GM18505 (cell line): Measurements from ENCODE around the gene PNKP.
A peak's percentile ranks its signal among the peaks of the same experiment; 100 is the strongest.

Experiments used
- ATAC-seq: cut with Tn5 transposase; IDR thresholded peaks from one replicate; pipeline ENCODE4 v1.9.1; 2021; ENCODE audit not compliant: unreplicated experiment
- POLR2A ChIP-seq: IDR thresholded peaks from 4 replicates; pipeline ENCODE4 v1.6.1; 2011; ENCODE audit warnings: borderline replicate concordance; ENCODE audit not compliant: insufficient read depth, insufficient read length; ENCODE audit errors: extremely low read depth

PNKP gene

GRCh38 chr19:49877020-49877878, 9.9 kb upstream of the PNKP start, which contains the start of the genes AKT1S1 and TBC1D17:
TSS of gene AKT1S1 (minus strand) at chr19:49877355. CDS start at chr19:49873295, 4,060 bp downstream.
TSS of gene TBC1D17 (plus strand) at chr19:49877702. CDS start at chr19:49877724, 22 bp downstream.
- ATAC-seq: peak; percentile 48
- peak; percentile 54 for TF ChIP-seq POLR2A

- TF ChIP-seq POLR2A: peak; percentile 70
- ATAC-seq: peak; percentile 48
These were observed 9.1 kb upstream of the PNKP start for GRCh38 chr19:49876422-49877019.

GRCh38 chr19:49875857-49876421, 8.6 kb upstream of the PNKP start:
- ATAC-seq: no peak

GRCh38 chr19:49875177-49875576, 7.8 kb upstream of the PNKP start:
- no peak for ATAC-seq
- TF ChIP-seq POLR2A: no peak

More at GRCh38 chr19:49875857-49876421, 8.6 kb upstream of the PNKP start:
- peak; percentile 55 for TF ChIP-seq POLR2A

- TF ChIP-seq POLR2A: no peak
- ATAC-seq: no peak
These were observed 7.3 kb upstream of the PNKP start for GRCh38 chr19:49874503-49875157.

- no peak for ATAC-seq
- no peak for TF ChIP-seq POLR2A
These were observed 6.5 kb upstream of the PNKP start for GRCh38 chr19:49873834-49874233.

- no peak for ATAC-seq
- TF ChIP-seq POLR2A: no peak
These were observed 5.7 kb upstream of the PNKP start for GRCh38 chr19:49873129-49873521.

GRCh38 chr19:49872245-49873128, 5.1 kb upstream of the PNKP start:
- TF ChIP-seq POLR2A: no peak
- no peak for ATAC-seq

- no peak for ATAC-seq
- TF ChIP-seq POLR2A: no peak
These were observed 4.1 kb upstream of the PNKP start for GRCh38 chr19:49871349-49871985.

- no peak for ATAC-seq
- no peak for TF ChIP-seq POLR2A
These were observed 3.0 kb upstream of the PNKP start for GRCh38 chr19:49870309-49870901.

GRCh38 chr19:49869484-49870308, 2.3 kb upstream of the PNKP start:
- TF ChIP-seq POLR2A: peak; percentile 63
- ATAC-seq: peak; percentile 50

- no peak for TF ChIP-seq POLR2A
- peak; percentile 6 for ATAC-seq
These were observed 1.7 kb upstream of the PNKP start for GRCh38 chr19:49869009-49869483.
